Smooth muscle cell of the umbilical artery (primary cell): ENCODE measurements around the gene ZNF837. TPM values are rescaled to one million over a fixed set of nuclear protein-coding genes. Genes with fewer than 3 reads are reported as not detected.

Experiments
- total RNA-seq: library from RNA; depleted of rRNA; stranded (reverse); fragments of >200 nt; gene quantifications from 2 replicates; pipeline ENCODE4 v1.2.3, GENCODE V29; 2014

ZNF837 gene
- 1.5 and 1.9 TPM in 2 replicates for total RNA-seq

DNA sequence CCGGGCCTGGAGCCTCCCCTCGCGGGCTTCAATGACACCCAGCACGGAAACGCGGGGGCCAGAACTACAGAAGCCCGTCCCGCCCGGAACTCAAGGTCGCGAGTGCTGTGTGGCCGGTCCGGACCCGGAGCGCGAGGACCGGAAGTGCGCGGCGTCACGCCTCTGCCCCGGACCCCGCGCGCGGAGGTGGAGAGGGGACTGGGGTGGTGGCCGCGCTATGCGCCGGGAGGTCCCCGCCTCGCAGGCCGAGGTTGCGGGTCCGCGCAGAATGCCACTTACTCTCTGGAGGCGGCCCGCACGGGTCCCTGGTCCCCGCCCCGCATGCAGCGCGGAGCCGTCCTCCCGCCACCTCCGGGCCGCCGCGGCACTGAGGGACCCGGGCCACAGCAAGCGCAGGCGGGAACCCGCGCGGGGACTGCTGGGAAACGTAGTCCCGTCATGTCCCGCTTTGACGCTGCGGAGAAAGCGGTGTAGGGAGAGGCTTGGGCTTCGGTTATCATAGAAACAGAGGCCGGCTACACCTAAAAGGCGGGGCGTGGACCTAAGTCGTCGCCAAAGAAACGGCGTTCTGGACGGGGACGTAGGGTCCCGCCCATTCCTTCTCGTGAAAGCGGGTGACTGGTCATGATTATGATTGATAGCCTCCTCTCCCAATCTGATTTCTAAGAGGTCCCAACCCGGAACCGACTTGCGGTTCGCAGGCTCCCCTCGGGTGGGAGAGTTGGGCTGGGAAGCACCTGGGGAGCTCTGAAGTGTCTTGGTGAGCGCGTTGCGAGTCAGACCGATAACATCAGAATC lies at the start of gene ZNF837:
TSS of gene ZNF837 (minus strand) at position 369 of the 798 bp plus-strand sequence. CDS start 11,698 bp downstream, outside the sequence.

GRCh38 chr19:58408152-58409009 lies 27.6 kb upstream of the ZNF837 start, which contains the start of gene ZNF584:
Gene ZNF584 (plus strand): TSS chr19:58408649. CDS start chr19:58409148, 499 bp downstream.

DNA sequence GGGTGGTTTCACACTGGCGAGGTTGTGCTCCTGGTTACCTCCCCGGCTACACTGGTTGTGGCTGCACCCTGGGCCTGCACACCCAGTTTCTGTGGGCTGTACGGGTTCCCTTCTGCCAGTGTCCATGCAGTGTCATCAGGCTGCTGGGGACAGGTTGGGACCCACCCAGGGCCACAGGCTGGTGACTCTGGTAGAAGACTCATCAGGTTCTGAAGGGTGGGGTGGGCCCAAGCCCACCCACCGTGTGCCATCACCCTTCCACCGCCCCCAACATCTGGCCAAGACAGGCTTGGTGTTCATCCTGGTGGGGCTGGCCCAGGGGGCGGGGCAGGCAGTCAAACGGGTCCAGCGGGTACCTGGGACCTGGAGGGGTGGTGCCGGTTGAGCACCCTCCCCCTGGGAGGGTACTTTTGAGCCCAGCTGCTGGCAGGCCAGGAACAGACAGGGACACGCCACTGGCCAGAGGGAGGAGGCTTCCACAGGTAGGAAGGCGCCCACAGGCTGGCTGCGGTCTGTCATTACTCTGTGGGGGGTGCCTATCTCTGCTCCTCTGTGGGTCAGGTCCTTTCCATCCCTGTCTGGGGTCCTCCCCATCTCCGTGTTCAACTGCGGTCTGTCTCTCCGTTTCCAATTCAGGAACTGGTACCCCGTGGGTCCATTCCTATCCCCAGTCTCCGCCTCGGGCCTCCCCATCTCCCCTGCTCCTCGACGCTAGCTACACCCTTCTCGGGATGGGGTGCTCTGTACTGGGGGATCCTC lies 14.6 kb upstream of the ZNF837 start, which contains the start of gene RNF225:
TSS of gene RNF225 (plus strand) at position 437 of the 759 bp plus-strand sequence. CDS start 434 bp downstream, outside the sequence.

GRCh38 chr19:58386576-58387337 lies 5.9 kb upstream of the ZNF837 start, which contains the start of gene RPS5:
Gene RPS5 (plus strand): TSS chr19:58387269. CDS start chr19:58388138, 869 bp downstream.

DNA sequence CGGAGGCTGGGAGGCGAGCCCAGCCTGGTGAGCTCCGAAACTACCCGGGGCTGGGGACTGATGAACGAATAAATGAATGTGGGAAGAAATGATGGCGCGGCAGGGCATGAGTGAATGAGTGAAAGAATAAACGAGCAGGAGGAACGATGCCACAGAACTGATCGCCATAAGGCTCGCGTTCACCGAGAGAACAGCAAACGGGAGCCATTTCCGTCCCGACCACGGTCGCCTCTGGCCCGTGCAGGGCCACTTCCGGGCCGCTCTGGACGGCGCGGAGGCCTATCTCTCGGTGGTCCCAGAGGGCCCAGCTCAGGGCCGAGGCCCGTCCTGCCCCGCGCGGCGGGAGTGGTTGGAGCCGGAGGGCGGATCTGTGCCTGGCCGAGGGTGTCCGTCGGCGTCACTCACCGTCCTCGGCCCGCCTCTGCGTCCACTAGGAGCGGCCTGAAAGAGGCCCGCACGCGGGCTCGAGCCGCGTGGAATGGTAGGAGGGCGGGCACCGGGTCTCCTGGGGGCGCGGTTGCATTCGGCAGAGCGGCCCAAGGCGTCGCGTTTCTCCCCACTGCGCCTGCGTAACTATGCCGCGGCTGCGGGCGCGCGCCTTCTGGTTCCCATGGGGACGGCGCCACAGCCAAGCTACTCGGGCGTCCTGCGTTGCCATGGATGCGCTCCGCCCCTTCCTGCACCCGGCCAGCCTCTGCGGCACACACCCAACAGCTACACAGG lies 18.4 kb downstream of the ZNF837 start, which contains the start of gene ZNF497:
TSS of gene ZNF497 (minus strand) at position 480 of the 723 bp plus-strand sequence. CDS start 5,116 bp downstream, outside the sequence.

DNA sequence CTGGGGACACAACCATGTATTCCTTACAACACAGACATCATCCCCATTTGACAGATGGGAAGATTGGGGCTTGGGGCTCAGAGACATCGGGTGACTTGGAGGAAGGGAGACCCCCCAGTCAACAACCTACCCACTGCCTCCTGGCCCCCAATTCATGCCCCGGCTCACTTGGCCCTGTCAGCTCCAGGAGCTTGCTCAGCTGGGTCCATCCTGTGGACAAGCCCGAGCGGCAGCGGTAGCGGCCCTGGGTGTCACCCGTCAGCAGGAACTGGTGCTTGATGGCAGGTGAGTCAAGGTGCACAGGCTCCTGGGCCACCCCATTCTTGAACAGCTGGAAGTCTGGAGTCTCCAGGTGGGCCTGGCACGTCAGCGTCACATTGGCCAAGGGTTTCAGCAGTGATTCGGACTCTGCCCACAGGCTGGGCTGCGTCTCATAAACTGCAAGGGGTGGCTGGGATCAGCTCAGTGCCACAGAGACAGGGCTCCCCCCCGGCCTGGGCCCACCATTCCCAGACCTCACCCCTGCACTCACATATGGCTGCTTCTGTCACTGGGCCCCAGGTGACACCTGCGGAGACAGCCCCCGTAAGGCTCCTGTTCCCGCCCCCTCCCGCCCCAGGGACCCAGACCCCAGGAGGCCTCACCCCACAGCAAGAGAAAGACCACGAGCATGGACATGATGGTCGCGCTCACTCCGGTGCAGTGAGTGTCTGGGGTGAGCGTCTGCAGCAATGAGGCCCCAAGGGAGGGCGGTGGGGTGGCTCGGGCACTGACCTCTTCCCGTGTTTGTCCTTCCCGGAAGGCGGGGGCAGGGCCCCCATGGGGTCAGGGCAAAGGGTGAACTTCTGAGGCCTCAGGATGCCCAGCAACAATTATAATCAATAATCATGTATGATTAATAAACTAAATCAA lies 27.8 kb downstream of the ZNF837 start, which contains the start of gene A1BG:
TSS of gene A1BG (minus strand) at position 733 of the 912 bp plus-strand sequence. CDS start at position 678, 55 bp downstream.

DNA sequence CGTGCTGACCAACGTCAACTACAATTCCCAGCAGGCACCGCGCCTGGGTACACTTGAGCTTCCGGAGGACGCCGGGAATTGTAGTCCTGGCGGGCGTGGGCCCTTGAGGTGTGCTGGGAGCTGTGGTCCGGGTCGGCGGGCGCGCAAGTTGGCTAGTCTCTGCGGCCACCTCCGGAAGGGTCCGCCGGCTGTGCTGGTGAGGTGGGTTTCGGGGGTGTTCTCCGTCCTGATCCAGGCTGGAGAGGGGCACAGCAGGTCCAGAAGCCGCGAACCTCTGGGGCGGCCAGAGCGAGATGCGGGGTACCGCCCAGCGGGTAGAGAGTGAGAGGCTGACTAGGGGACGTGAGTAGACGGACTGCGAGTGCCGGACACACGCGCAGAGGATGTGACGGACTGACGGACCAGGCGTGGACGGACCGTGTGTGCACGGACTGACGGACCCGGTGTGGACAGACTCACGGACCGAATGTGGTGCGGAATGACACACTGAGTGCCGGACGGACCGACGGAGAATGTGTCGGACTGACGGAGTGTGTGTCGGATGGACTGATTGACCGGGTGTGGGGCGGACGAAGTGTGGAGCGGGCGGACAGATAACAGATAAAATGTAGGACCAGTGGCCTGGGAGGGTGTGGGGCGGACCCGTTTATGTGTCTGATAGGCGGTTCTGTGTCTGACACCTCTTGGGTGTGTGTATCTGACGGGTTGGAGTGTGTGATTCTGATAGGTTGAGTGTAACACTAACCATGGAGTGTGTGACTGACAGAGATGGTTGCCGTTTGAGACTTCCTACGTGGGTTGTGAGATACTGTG lies 53.7 kb downstream of the ZNF837 start, which contains the start of gene ZSCAN22:
TSS of gene ZSCAN22 (plus strand) at position 81 of the 813 bp plus-strand sequence. CDS start 7,809 bp downstream, outside the sequence.

Other genes starting within 250 kb of the ZNF837 start
- gene ZNF329, start 230.2 kb downstream of the ZNF837 start, total RNA-seq, result 13.4 and 17.0 TPM in 2 replicates
- gene ZNF274, start 198.0 kb downstream of the ZNF837 start, total RNA-seq, result 11.0 and 23.3 TPM in 2 replicates
- 40.0 and 45.7 TPM in 2 replicates for gene ZNF544, start 152.1 kb downstream of the ZNF837 start, total RNA-seq
- gene ZNF8, start 102.1 kb downstream of the ZNF837 start, total RNA-seq, result 4.2 and 6.8 TPM in 2 replicates
- gene ERVK3-1, start 75.7 kb downstream of the ZNF837 start, total RNA-seq, result 26.5 and 35.3 TPM in 2 replicates
- 2.7 and 3.5 TPM in 2 replicates for gene ZSCAN22, start 54.0 kb downstream of the ZNF837 start, total RNA-seq
- gene A1BG, start 27.5 kb downstream of the ZNF837 start, total RNA-seq, result 9.7 and 24.9 TPM in 2 replicates
- gene ZNF497, start 18.3 kb downstream of the ZNF837 start, total RNA-seq, result 0.89 and 0.92 TPM in 2 replicates
- gene RPS5, start 6.2 kb upstream of the ZNF837 start, total RNA-seq, result 858 and 2,100 TPM in 2 replicates
- gene RNF225, start 14.6 kb upstream of the ZNF837 start, total RNA-seq, result not detected in 2 replicates
- 16.6 and 18.9 TPM in 2 replicates for gene ZNF584, start 27.6 kb upstream of the ZNF837 start, total RNA-seq
- 8.0 and 11.6 TPM in 2 replicates for gene ZNF132, start 59.1 kb upstream of the ZNF837 start, total RNA-seq
- 10.3 and 10.4 TPM in 2 replicates for gene ZNF324B, start 70.6 kb upstream of the ZNF837 start, total RNA-seq
- 13.7 and 14.8 TPM in 2 replicates for gene ZNF324, start 86.0 kb upstream of the ZNF837 start, total RNA-seq
- 6.5 and 9.5 TPM in 2 replicates for gene ZNF446, start 95.3 kb upstream of the ZNF837 start, total RNA-seq
- 2.1 and 2.6 TPM in 2 replicates for gene SLC27A5, start 131.0 kb upstream of the ZNF837 start, total RNA-seq
- gene ZBTB45, start 138.8 kb upstream of the ZNF837 start, total RNA-seq, result 4.8 and 8.5 TPM in 2 replicates
- 190 and 313 TPM in 2 replicates for gene TRIM28, start 163.0 kb upstream of the ZNF837 start, total RNA-seq
- gene CHMP2A, start 174.1 kb upstream of the ZNF837 start, total RNA-seq, result 68.1 and 103 TPM in 2 replicates
- gene UBE2M, start 177.6 kb upstream of the ZNF837 start, total RNA-seq, result 52.2 and 63.2 TPM in 2 replicates
- gene MZF1, start 192.3 kb upstream of the ZNF837 start, total RNA-seq, result 19.0 and 22.0 TPM in 2 replicates